Measurements from ENCODE around the gene STX8. TPM values are rescaled to one million over a fixed set of nuclear protein-coding genes. Genes with fewer than 3 reads are reported as not detected.

Gene STX8, protein sequence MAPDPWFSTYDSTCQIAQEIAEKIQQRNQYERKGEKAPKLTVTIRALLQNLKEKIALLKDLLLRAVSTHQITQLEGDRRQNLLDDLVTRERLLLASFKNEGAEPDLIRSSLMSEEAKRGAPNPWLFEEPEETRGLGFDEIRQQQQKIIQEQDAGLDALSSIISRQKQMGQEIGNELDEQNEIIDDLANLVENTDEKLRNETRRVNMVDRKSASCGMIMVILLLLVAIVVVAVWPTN
- total RNA-seq: 69.6 and 97.0 TPM in 2 replicates

DNA sequence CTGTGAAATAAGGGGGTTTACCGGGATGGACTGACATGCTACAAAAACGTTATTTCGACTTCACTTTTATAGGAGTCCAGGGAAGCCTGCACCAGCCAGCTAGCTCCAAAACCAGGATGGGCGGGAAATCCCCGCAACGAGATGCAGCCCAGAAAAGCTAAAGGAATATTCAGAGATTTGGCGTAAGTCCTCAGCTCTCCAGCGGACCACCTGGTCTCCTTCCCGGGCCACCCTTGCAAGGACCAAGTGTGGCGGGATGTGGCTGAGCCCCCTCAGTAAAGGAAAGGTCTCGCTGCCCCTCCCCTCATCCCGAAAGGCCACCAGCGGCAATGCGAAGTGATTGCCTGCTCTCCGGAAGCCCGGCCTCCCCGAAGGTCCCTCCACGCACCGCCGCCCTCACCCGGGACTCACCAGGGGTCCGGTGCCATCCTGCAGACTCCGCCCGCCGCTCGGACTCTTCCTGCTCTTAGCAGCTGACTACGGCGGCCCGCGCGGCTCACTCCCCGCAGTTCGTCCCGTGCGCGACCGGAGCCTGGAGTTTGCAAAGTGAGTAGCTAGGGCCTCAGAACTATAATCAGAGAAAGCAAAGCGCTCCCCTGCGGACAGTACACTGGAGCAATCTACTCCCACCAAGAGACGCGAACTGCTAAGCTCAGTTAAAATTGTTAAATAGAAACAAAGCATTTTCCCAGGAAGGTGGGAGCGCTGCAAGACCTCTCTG is at the start of gene STX8:
Gene STX8 (minus strand): TSS at position 440 of the 721 bp plus-strand sequence. CDS start 12 bp downstream, at position 428.

DNA sequence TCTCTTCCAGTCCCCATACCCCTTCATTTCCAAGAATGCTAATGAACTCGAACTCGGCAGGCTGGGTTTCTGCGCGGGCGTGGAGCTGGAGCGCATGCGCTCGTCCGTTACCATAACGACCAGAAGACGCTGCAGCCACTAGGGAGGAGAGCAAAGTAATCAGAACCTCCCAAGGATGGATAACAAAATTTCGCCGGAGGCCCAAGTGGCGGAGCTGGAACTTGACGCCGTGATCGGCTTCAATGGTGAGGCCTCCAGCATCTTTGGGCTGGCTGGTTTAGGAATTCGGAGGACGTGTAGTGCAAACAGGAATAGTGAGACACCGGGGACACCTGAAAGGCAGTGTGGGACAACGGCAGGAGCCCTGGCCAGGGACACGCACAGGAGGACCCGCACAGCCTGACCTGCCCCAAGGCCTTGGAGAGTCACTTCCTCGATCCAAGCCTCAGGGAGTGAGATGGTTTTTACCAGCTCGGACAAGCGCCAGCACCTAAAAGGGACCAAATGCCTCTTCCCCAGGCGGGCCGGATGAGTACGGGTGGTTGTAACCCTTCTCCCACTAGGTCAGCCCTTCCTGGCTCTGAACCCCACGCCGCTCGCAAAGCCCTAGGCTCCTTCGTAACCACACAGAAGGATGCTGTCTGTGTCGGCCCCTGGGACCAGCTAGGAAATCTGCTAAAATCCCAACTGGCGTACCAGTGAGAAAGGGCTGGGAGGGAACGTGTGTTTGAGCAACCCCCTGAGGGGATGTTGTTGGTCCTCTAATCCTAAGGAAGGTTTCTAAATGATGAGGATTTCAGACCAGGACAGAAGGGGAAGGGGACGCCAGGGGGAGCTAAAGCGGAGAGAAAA is 1.1 kb upstream of the STX8 start, which contains the start of gene CFAP52:
Gene CFAP52 (plus strand): TSS at position 122 of the 852 bp plus-strand sequence. CDS start 54 bp downstream, at position 176.

Small RNA genes within 50 kb of the gene (small RNA-seq; reads per million reads assigned to genes)
- gene AC005695.3: not detected

Other genes with a start within 250 kb of the STX8 start
- gene CFAP52, start 822 bp upstream of the STX8 start, total RNA-seq: not detected in 2 replicates
- gene USP43, start 69.7 kb upstream of the STX8 start, total RNA-seq: under 0.01 and 0.39 TPM in 2 replicates
- gene DHRS7C, start 215.8 kb upstream of the STX8 start, total RNA-seq: not detected in 2 replicates
- gene GSG1L2, start 246.3 kb upstream of the STX8 start, total RNA-seq: not detected in 2 replicates

Measured in subcutaneous preadipocyte (primary cell).